Measurements from ENCODE around the gene ITGBL1. TPM values are rescaled to one million over a fixed set of nuclear protein-coding genes. Genes with fewer than 3 reads are reported as not detected.
"Not testable (repeated sequence)": the region's sequence is repeated elsewhere in the genome, so short reads cannot be mapped to it uniquely, and the experiment has no call there.

Gene ITGBL1
- total RNA-seq, 2 experiments from 2014 or later = 0.05 TPM; not detected in 1

- H3K36me3 Mint-ChIP-seq = no peaks in the 10 kb centered on the region
- no peaks in the 10 kb centered on the region for H3K9me3 Mint-ChIP-seq (ENCODE audit: low read depth)
- CTCF ChIA-PET = no interaction called here
- no peak overlapping the region for H3K27ac Mint-ChIP-seq
- no peaks in the 10 kb centered on the region for H3K4me1 Mint-ChIP-seq
- no peak overlapping the region for H3K4me3 Mint-ChIP-seq
- DNase-seq (no peak), ATAC-seq (no peak)
- H3K27me3 Mint-ChIP-seq = peaks cover 2% of the 10 kb centered on the region
Observed at GRCh38 chr13:101535192-101535746, 82.8 kb downstream of the ITGBL1 start.

- no peak overlapping the region for H3K27ac Mint-ChIP-seq
- H3K27me3 Mint-ChIP-seq = peaks cover 2% of the 10 kb centered on the region
- no peaks in the 10 kb centered on the region for H3K9me3 Mint-ChIP-seq (ENCODE audit: low read depth)
- no peaks in the 10 kb centered on the region for H3K36me3 Mint-ChIP-seq
- CTCF ChIA-PET = no interaction called here
- H3K4me1 Mint-ChIP-seq = no peaks in the 10 kb centered on the region
- ATAC-seq (no peak), DNase-seq (no peak)
- no peak overlapping the region for H3K4me3 Mint-ChIP-seq
Observed at GRCh38 chr13:101536079-101536478, 83.6 kb downstream of the ITGBL1 start.

- H3K4me3 Mint-ChIP-seq; H3K9me3 Mint-ChIP-seq (ENCODE audit: low read depth); ATAC-seq; H3K27ac Mint-ChIP-seq; H3K4me1 Mint-ChIP-seq; DNase-seq; CTCF ChIA-PET; H3K36me3 Mint-ChIP-seq; H3K27me3 Mint-ChIP-seq: not testable (repeated sequence)
Observed at GRCh38 chr13:101544544-101544943, 92.1 kb downstream of the ITGBL1 start.

GRCh38 chr13:101544979-101545378 lies 92.5 kb downstream of the ITGBL1 start:
- H3K9me3 Mint-ChIP-seq (ENCODE audit: low read depth) = no peaks in the 10 kb centered on the region
- no peak for DNase-seq
- H3K4me1 Mint-ChIP-seq = no peaks in the 10 kb centered on the region
- no peak for ATAC-seq
- H3K27ac Mint-ChIP-seq = no peak overlapping the region
- peaks cover 4% of the 10 kb centered on the region for H3K27me3 Mint-ChIP-seq
- CTCF ChIA-PET = no interaction called here
- H3K36me3 Mint-ChIP-seq = no peaks in the 10 kb centered on the region
- no peak overlapping the region for H3K4me3 Mint-ChIP-seq

DNA sequence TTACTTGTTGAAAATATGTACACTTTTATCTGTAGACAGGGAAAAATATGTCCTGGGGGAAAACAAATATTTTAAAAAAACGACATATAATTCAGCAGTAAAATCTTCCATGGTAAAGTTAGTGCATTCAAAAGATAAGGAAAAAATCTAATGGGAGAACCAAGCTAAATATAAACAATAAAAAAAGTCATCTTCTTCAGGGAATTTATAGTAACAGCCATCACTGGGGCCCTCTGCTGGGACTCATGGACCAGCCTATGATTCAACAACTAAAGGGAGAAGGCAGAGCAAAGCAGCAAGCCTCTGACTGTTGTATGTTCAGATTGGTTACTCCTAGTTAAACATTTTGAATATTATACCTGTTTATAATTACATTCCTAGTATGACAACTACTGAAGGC lies 93.0 kb downstream of the ITGBL1 start:
- Mint-ChIP-seq H3K9me3 (ENCODE audit: low read depth) (no peaks in the 10 kb centered on the region), H3K36me3 (no peaks in the 10 kb centered on the region), H3K4me1 (no peaks in the 10 kb centered on the region), H3K4me3 (no peak overlapping the region), H3K27me3 (peaks cover 4% of the 10 kb centered on the region), H3K27ac (no peak overlapping the region)
- CTCF ChIA-PET = no interaction called here
- ATAC-seq (no peak), DNase-seq (no peak)

GRCh38 chr13:101552286-101552685 lies 99.8 kb downstream of the ITGBL1 start:
- Mint-ChIP-seq H3K9me3 (ENCODE audit: low read depth) (no peaks in the 10 kb centered on the region), H3K4me3 (no peak overlapping the region), H3K36me3 (no peaks in the 10 kb centered on the region), H3K27ac (no peak overlapping the region), H3K4me1 (peaks cover 1% of the 10 kb centered on the region), H3K27me3 (peaks cover 5% of the 10 kb centered on the region)
- CTCF ChIA-PET = no interaction called here
- ATAC-seq (no peak), DNase-seq (no peak)

- peaks cover 4% of the 10 kb centered on the region for H3K4me1 Mint-ChIP-seq
- no peak for DNase-seq
- peaks cover 5% of the 10 kb centered on the region for H3K27me3 Mint-ChIP-seq
- no peaks in the 10 kb centered on the region for H3K9me3 Mint-ChIP-seq (ENCODE audit: low read depth)
- H3K4me3 Mint-ChIP-seq = no peak overlapping the region
- ATAC-seq = no peak
- no peaks in the 10 kb centered on the region for H3K36me3 Mint-ChIP-seq
- CTCF ChIA-PET = no interaction called here
- H3K27ac Mint-ChIP-seq = no peak overlapping the region
Observed at GRCh38 chr13:101552786-101553185, 100.3 kb downstream of the ITGBL1 start.

GRCh38 chr13:101554420-101555125 lies 102.1 kb downstream of the ITGBL1 start:
- Mint-ChIP-seq H3K36me3 (no peaks in the 10 kb centered on the region), H3K27me3 (peaks cover 5% of the 10 kb centered on the region), H3K4me1 (peaks cover 4% of the 10 kb centered on the region), H3K4me3 (no peak overlapping the region), H3K9me3 (ENCODE audit: low read depth) (no peaks in the 10 kb centered on the region), H3K27ac (no peak overlapping the region)
- DNase-seq (no peak), ATAC-seq (no peak)
- CTCF ChIA-PET = no interaction called here

DNA sequence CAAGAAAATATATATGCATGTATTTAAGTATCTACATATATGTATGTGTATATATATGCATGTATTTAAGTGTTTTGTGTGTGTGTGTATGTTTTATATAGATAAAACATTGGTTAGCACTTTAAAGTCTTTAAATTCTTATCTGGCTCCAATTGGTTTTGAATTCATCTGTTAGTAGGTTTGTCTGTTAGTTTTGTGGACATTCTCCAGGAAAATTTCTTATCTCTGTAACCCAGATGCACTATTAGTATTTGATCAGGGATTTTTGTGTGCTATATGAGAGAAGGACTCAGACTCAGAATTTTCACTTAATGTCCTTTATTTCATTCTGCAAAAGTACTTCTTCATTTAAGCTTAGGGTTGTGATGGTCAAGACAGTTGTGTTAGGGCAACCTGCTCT lies 103.1 kb downstream of the ITGBL1 start:
- CTCF ChIA-PET = no interaction called here
- H3K27ac Mint-ChIP-seq = no peak overlapping the region
- H3K4me3 Mint-ChIP-seq = no peak overlapping the region
- H3K4me1 Mint-ChIP-seq = peaks cover 4% of the 10 kb centered on the region
- peaks cover 12% of the 10 kb centered on the region for H3K27me3 Mint-ChIP-seq
- ATAC-seq = no peak
- no peak for DNase-seq
- no peaks in the 10 kb centered on the region for H3K9me3 Mint-ChIP-seq (ENCODE audit: low read depth)
- no peaks in the 10 kb centered on the region for H3K36me3 Mint-ChIP-seq

DNA sequence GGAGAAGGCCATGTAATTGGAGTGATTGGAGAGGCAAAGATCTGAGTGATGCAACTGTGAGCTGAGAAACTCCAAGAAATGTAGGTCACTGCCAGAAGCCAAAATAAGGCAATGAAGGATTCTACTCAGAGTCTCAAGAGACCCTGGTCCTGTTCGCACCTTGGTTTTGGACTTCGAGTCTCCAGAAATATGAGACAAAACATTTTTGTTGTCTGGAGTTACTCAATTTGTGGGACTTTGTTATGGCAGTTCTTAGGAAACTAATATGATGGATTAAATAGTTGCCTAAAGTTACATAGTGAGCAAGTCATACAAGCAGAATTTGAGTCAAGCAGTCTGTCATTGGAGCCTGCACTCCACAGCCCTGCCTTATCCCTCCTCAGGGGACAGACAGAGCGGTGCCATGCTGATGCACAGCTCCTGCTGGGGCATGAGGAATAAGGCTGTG lies 104.2 kb downstream of the ITGBL1 start:
- peaks cover 23% of the 10 kb centered on the region for H3K27me3 Mint-ChIP-seq
- ATAC-seq = no peak
- DNase-seq = no peak
- H3K9me3 Mint-ChIP-seq (ENCODE audit: low read depth) = peaks cover 2% of the 10 kb centered on the region
- no peaks in the 10 kb centered on the region for H3K36me3 Mint-ChIP-seq
- H3K27ac Mint-ChIP-seq = no peak overlapping the region
- CTCF ChIA-PET = no interaction called here
- no peak overlapping the region for H3K4me3 Mint-ChIP-seq
- peaks cover 4% of the 10 kb centered on the region for H3K4me1 Mint-ChIP-seq

DNA sequence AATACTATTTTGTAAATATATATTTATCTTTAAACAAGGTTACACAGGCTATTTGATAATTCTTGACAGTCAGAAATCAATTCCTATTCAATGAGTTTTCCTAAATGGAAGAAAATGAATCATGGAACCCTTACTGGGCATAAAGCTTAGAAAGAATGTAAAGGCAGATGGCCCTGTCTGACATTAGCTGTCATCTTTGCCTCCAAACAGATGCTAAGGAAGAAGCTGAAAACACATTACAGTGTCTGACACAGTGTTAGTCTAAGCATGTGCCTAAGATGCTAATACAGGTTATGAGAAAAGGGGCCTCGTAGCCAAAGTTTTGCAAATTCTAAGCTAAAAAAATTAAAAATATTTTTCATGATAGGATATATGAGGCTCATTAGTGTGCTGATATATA lies 112.8 kb downstream of the ITGBL1 start:
- H3K4me3 Mint-ChIP-seq = no peak overlapping the region
- CTCF ChIA-PET = no interaction called here
- peaks cover 11% of the 10 kb centered on the region for H3K27me3 Mint-ChIP-seq
- no peaks in the 10 kb centered on the region for H3K4me1 Mint-ChIP-seq
- no peak overlapping the region for H3K27ac Mint-ChIP-seq
- no peaks in the 10 kb centered on the region for H3K36me3 Mint-ChIP-seq
- H3K9me3 Mint-ChIP-seq (ENCODE audit: low read depth) = peaks cover 2% of the 10 kb centered on the region
- DNase-seq = no peak
- no peak for ATAC-seq

- CTCF ChIA-PET = no interaction called here
- H3K4me3 Mint-ChIP-seq = no peak overlapping the region
- no peak overlapping the region for H3K27ac Mint-ChIP-seq
- DNase-seq = no peak
- no peaks in the 10 kb centered on the region for H3K27me3 Mint-ChIP-seq
- no peaks in the 10 kb centered on the region for H3K4me1 Mint-ChIP-seq
- no peaks in the 10 kb centered on the region for H3K9me3 Mint-ChIP-seq (ENCODE audit: low read depth)
- no peak for ATAC-seq
- H3K36me3 Mint-ChIP-seq = no peaks in the 10 kb centered on the region
Observed at GRCh38 chr13:101567841-101568240, 115.4 kb downstream of the ITGBL1 start.

DNA sequence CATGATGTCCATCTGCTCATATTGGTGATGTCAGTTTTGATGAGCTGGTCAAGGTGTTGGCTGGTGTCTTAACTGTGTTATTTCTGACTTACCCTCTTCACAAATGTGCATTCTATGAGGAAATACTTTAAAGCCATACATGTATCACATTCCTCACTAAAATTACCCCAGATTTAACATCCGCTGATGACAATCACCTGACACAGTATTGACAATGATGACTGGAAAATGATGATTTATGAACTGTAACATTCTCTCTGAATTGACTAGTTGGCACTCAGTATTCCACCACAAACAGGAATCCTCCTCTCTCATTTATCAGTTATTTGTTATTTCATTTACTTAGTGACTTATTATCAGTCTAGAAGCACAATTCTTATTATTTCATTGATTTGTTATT lies 117.3 kb downstream of the ITGBL1 start:
- no peaks in the 10 kb centered on the region for H3K36me3 Mint-ChIP-seq
- H3K27me3 Mint-ChIP-seq = no peaks in the 10 kb centered on the region
- H3K27ac Mint-ChIP-seq = no peak overlapping the region
- H3K9me3 Mint-ChIP-seq (ENCODE audit: low read depth) = no peaks in the 10 kb centered on the region
- no peaks in the 10 kb centered on the region for H3K4me1 Mint-ChIP-seq
- no peak overlapping the region for H3K4me3 Mint-ChIP-seq
- ATAC-seq (no peak), DNase-seq (no peak)
- CTCF ChIA-PET = no interaction called here

GRCh38 chr13:101570410-101570809 lies 117.9 kb downstream of the ITGBL1 start:
- Mint-ChIP-seq H3K9me3 (ENCODE audit: low read depth) (no peaks in the 10 kb centered on the region), H3K27me3 (no peaks in the 10 kb centered on the region)
- DNase-seq = no peak

More at GRCh38 chr13:101570410-101570809, 117.9 kb downstream of the ITGBL1 start:
- no peak overlapping the region for H3K4me3 Mint-ChIP-seq
- H3K4me1 Mint-ChIP-seq = no peaks in the 10 kb centered on the region
- no peak overlapping the region for H3K27ac Mint-ChIP-seq
- CTCF ChIA-PET = no interaction called here
- ATAC-seq = no peak
- H3K36me3 Mint-ChIP-seq = no peaks in the 10 kb centered on the region

All from activated CD8-positive, alpha-beta memory T cell treated with anti-CD3 and anti-CD28 coated beads, Interleukin-2, amount 10 ng/mL, durations not matched to agents 7 days and 5 days (primary cell).